Astrocyte (in vitro differentiated cells and primary cell): ENCODE measurements around the gene PI16. TPM values are rescaled to one million over a fixed set of nuclear protein-coding genes. Genes with fewer than 3 reads are reported as not detected.

Experiments used
- DNase-seq: peaks from one replicate; pipeline ENCODE4 v3.0.0-alpha.2; 2010; ENCODE audit warnings: low read depth
- FAIRE-seq: peaks from 2 replicates; lab custom pipeline; 2011; peaks lifted over from hg19 to GRCh38; lab: Jason Lieb, UNC
- H2AFZ ChIP-seq: 2 replicates; pipeline ENCODE4 v1.6.0; 2012; ENCODE audit warnings: low read depth, low read length, inconsistent platforms
- H3K27ac ChIP-seq: 2 replicates; pipeline ENCODE4 v1.5.1; 2011; ENCODE audit warnings: low read depth, low read length, inconsistent platforms
- H3K27me3 ChIP-seq: 2 replicates; pipeline ENCODE4 v1.6.0; 2011; ENCODE audit warnings: low read length, inconsistent platforms; ENCODE audit not compliant: insufficient read depth
- H3K36me3 ChIP-seq: 2 replicates; pipeline ENCODE4 v1.5.1; 2011; ENCODE audit warnings: low read length, inconsistent platforms; ENCODE audit not compliant: insufficient read depth
- H3K4me1 ChIP-seq: 2 replicates; pipeline ENCODE4 v1.5.1; 2011; ENCODE audit warnings: low read length, inconsistent platforms; ENCODE audit not compliant: insufficient read depth
- H3K4me2 ChIP-seq: 2 replicates; pipeline ENCODE4 v1.6.0; 2012; ENCODE audit warnings: low read length, inconsistent platforms
- H3K4me3 ChIP-seq: 2 replicates; pipeline ENCODE4 v1.5.1; 2011; ENCODE audit warnings: low read depth, mild to moderate bottlenecking, low read length, inconsistent platforms; ENCODE audit not compliant: insufficient read depth
- H3K79me2 ChIP-seq: 2 replicates; pipeline ENCODE4 v1.6.0; 2012; ENCODE audit warnings: mild to moderate bottlenecking, low read length, inconsistent platforms; ENCODE audit not compliant: insufficient read depth
- H3K9ac ChIP-seq: 2 replicates; pipeline ENCODE4 v1.6.0; 2012; ENCODE audit warnings: mild to moderate bottlenecking, low read length, inconsistent platforms
- H3K9me3 ChIP-seq: 2 replicates; pipeline ENCODE4 v1.5.1; 2012; ENCODE audit warnings: low read depth, mild to moderate bottlenecking, low read length, inconsistent platforms; ENCODE audit not compliant: insufficient read depth
- H4K20me1 ChIP-seq: 2 replicates; pipeline ENCODE4 v1.6.0; 2012; ENCODE audit warnings: low read length, inconsistent platforms; ENCODE audit not compliant: insufficient read depth
- H3K27ac Mint-ChIP-seq: one replicate; pipeline ENCODE4 v1.8.0; 2021; ENCODE audit warnings: mild to moderate bottlenecking, mixed read lengths; ENCODE audit not compliant: unreplicated experiment
- H3K27me3 Mint-ChIP-seq: one replicate; pipeline ENCODE4 v1.8.0; 2021; ENCODE audit warnings: low read depth, mixed read lengths; ENCODE audit not compliant: unreplicated experiment
- H3K36me3 Mint-ChIP-seq: one replicate; pipeline ENCODE4 v1.8.0; 2021; ENCODE audit warnings: low read depth, mixed read lengths; ENCODE audit not compliant: unreplicated experiment
- H3K4me1 Mint-ChIP-seq: one replicate; pipeline ENCODE4 v1.8.0; 2021; ENCODE audit warnings: low read depth, mixed read lengths; ENCODE audit not compliant: unreplicated experiment
- H3K4me3 Mint-ChIP-seq: one replicate; pipeline ENCODE4 v1.8.0; 2021; ENCODE audit warnings: mild to moderate bottlenecking, moderate library complexity, mixed read lengths; ENCODE audit not compliant: unreplicated experiment
- H3K9me3 Mint-ChIP-seq: one replicate; pipeline ENCODE4 v1.8.0; 2021; ENCODE audit warnings: mild to moderate bottlenecking, mixed read lengths; ENCODE audit not compliant: unreplicated experiment
- EZH2 ChIP-seq: IDR thresholded peaks from 2 replicates; pipeline ENCODE4 v1.6.1; 2012; ENCODE audit warnings: mild to moderate bottlenecking, low read length, inconsistent platforms; ENCODE audit not compliant: insufficient read depth
- total RNA-seq: library from RNA; stranded (reverse); gene quantifications from 2 replicates; pipeline ENCODE4 v1.2.1, GENCODE V29; 2021
- TF ChIP-seq, protein P1 (sequence below): IDR thresholded peaks from 2 replicates; pipeline ENCODE4 v1.5.1; 2011; ENCODE audit warnings: low read depth, mild to moderate bottlenecking, inconsistent platforms, low read length, moderate library complexity; ENCODE audit not compliant: insufficient read depth

PI16 gene
- total RNA-seq, 1 donor from 2014 or later = not detected

DNA sequence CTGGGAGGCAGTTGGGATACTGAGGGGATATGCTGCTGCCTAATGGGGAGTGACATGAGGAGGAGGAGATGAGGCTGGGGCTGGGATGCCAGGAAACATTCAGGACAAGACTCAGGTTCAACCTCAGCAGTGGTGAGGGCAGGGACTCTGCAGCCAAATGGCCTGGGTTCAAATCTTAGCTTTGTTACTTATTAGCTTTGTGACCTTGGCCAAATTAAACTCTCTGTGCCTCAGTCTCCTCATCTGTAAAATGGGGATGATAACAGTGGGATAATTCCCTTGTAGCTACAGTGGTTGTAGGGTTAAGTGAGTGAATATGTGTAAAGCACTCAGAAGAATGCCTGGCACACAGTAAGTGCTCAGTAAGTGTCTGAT lies 1.9 kb downstream of the PI16 start:
- Mint-ChIP-seq H3K4me1 (peaks cover 6% of the 10 kb centered on the region), H3K9me3 (no peaks in the 10 kb centered on the region)
- DNase-seq = no peak

DNA sequence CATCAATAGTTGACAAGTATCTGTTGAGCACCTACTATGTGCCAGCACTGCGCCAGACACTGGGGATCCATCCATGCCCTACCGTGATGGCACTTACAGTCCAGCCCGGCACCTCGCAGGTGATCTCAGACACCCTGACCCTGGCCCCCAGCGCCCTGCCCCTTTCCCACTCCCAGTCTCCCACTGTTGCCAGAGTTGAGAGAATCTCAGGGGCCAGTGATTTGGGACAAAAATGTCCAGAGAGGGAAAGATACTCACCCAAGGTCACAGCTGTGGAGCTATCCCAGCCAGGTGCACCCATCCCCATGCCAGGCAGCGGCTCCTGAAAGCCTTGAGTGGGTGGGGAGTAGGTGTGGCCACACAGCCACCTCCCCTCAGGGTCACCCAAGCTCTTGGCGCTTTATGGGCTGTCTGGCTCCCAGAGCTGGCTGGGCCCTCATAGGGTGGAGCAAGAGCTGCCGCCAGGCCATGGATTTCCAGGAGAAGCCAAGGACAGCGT lies 3.3 kb downstream of the PI16 start:
- no peak overlapping the region for H3K27ac Mint-ChIP-seq

More for the DNA sequence above, 1.9 kb downstream of the PI16 start:
- H3K27me3 Mint-ChIP-seq = peaks cover 8% of the 10 kb centered on the region
- Histone ChIP-seq H3K27me3 (no peaks in the 10 kb centered on the region), H3K4me1 (peaks cover 14% of the 10 kb centered on the region), H3K9me3 (no peaks in the 10 kb centered on the region), H2AFZ (no peak overlapping the region), H3K4me2 (no peak overlapping the region), H3K27ac (no peak overlapping the region), H3K79me2 (no peaks in the 10 kb centered on the region), H4K20me1 (no peaks in the 10 kb centered on the region), H3K9ac (no peak overlapping the region), H3K4me3 (no peak overlapping the region), H3K36me3 (no peaks in the 10 kb centered on the region)
- TF ChIP-seq, protein P1, sequence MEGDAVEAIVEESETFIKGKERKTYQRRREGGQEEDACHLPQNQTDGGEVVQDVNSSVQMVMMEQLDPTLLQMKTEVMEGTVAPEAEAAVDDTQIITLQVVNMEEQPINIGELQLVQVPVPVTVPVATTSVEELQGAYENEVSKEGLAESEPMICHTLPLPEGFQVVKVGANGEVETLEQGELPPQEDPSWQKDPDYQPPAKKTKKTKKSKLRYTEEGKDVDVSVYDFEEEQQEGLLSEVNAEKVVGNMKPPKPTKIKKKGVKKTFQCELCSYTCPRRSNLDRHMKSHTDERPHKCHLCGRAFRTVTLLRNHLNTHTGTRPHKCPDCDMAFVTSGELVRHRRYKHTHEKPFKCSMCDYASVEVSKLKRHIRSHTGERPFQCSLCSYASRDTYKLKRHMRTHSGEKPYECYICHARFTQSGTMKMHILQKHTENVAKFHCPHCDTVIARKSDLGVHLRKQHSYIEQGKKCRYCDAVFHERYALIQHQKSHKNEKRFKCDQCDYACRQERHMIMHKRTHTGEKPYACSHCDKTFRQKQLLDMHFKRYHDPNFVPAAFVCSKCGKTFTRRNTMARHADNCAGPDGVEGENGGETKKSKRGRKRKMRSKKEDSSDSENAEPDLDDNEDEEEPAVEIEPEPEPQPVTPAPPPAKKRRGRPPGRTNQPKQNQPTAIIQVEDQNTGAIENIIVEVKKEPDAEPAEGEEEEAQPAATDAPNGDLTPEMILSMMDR = no peak
- TF ChIP-seq EZH2 = no peak
- no peak overlapping the region for H3K27ac Mint-ChIP-seq
- FAIRE-seq = no peak
- H3K4me3 Mint-ChIP-seq = no peak overlapping the region
- no peaks in the 10 kb centered on the region for H3K36me3 Mint-ChIP-seq

More for the DNA sequence above, 3.3 kb downstream of the PI16 start:
- FAIRE-seq (no peak), DNase-seq (no peak)
- TF ChIP-seq EZH2 = no peak
- TF ChIP-seq, protein P1 = no peak
- H3K9me3 ChIP-seq = no peaks in the 10 kb centered on the region
- no peaks in the 10 kb centered on the region for H4K20me1 ChIP-seq
- H3K36me3 ChIP-seq = no peaks in the 10 kb centered on the region
- no peaks in the 10 kb centered on the region for H3K79me2 ChIP-seq
- H2AFZ ChIP-seq = no peak overlapping the region
- H3K27ac ChIP-seq = no peak overlapping the region
- peaks cover 6% of the 10 kb centered on the region for H3K4me1 Mint-ChIP-seq
- no peak overlapping the region for H3K4me3 Mint-ChIP-seq
- no peak overlapping the region for H3K4me3 ChIP-seq
- no peaks in the 10 kb centered on the region for H3K27me3 ChIP-seq
- H3K9ac ChIP-seq = no peak overlapping the region
- H3K36me3 Mint-ChIP-seq = peaks cover 1% of the 10 kb centered on the region
- H3K27me3 Mint-ChIP-seq = peaks cover 11% of the 10 kb centered on the region
- peaks cover 11% of the 10 kb centered on the region for H3K4me1 ChIP-seq
- H3K9me3 Mint-ChIP-seq = no peaks in the 10 kb centered on the region
- no peak overlapping the region for H3K4me2 ChIP-seq
